ENCODE data around the gene UBASH3B.
A peak's percentile ranks its signal among the peaks of the same experiment; 100 is the strongest.
"Not testable (repeated sequence)": the region's sequence is repeated elsewhere in the genome, so short reads cannot be mapped to it uniquely, and the experiment has no call there.

The UBASH3B gene

GRCh38 chr11:122711831-122712381, 56.4 kb downstream of the UBASH3B start:
- peak; percentile 40 for DNase-seq

GRCh38 chr11:122714004-122714403, 58.5 kb downstream of the UBASH3B start:
- DNase-seq, result no peak

- no peak for DNase-seq
These were observed 59.0 kb downstream of the UBASH3B start for GRCh38 chr11:122714484-122714883.

GRCh38 chr11:122715548-122716440, 60.3 kb downstream of the UBASH3B start:
- no peak for DNase-seq

GRCh38 chr11:122717264-122717867, 61.8 kb downstream of the UBASH3B start:
- DNase-seq, result no peak

GRCh38 chr11:122720107-122720881, 64.8 kb downstream of the UBASH3B start:
- DNase-seq, result no peak

GRCh38 chr11:122721201-122721963, 65.9 kb downstream of the UBASH3B start:
- no peak for DNase-seq

- DNase-seq, result no peak
These were observed 66.4 kb downstream of the UBASH3B start for GRCh38 chr11:122721964-122722266.

- DNase-seq, result no peak
These were observed 67.6 kb downstream of the UBASH3B start for GRCh38 chr11:122723106-122723505.

GRCh38 chr11:122723576-122723975, 68.1 kb downstream of the UBASH3B start:
- DNase-seq, result no peak

- no peak for DNase-seq
These were observed 69.0 kb downstream of the UBASH3B start for GRCh38 chr11:122724520-122724919.

GRCh38 chr11:122726028-122726427, 70.5 kb downstream of the UBASH3B start:
- no peak for DNase-seq

- peak; percentile 28 for DNase-seq
These were observed 71.8 kb downstream of the UBASH3B start for GRCh38 chr11:122727101-122727929.

GRCh38 chr11:122728561-122728960, 73.0 kb downstream of the UBASH3B start:
- no peak for DNase-seq

- DNase-seq, result no peak
These were observed 73.6 kb downstream of the UBASH3B start for GRCh38 chr11:122729139-122729538.

- DNase-seq, result not testable (repeated sequence)
These were observed 75.2 kb downstream of the UBASH3B start for GRCh38 chr11:122730694-122731093.

- DNase-seq, result no peak
These were observed 76.0 kb downstream of the UBASH3B start for GRCh38 chr11:122731500-122731913.

GRCh38 chr11:122732342-122733315, 77.1 kb downstream of the UBASH3B start:
- no peak for DNase-seq

GRCh38 chr11:122733318-122733717, 77.8 kb downstream of the UBASH3B start:
- DNase-seq, result peak; percentile 57

GRCh38 chr11:122734848-122735496, 79.5 kb downstream of the UBASH3B start:
- no peak for DNase-seq
